Karpas-422 (cell line): ENCODE measurements around the gene IL18. TPM values are rescaled to one million over a fixed set of nuclear protein-coding genes. Genes with fewer than 3 reads are reported as not detected.
"Not testable (repeated sequence)": the region's sequence is repeated elsewhere in the genome, so short reads cannot be mapped to it uniquely, and the experiment has no call there.

ENCODE experiments used
- DNase-seq: peaks from one replicate; pipeline ENCODE4 v3.0.0-alpha.2; 2015
- H2AFZ ChIP-seq: fragments of 200-600 bp; sonication (generic); 2 replicates; pipeline ENCODE4 v1.6.1; 2014; ENCODE audit warnings: antibody characterized with exemption, low read length, mixed read lengths
- H3K27ac ChIP-seq: fragments of 200-600 bp; sonication (generic); 2 replicates; pipeline ENCODE4 v1.5.1; 2014; ENCODE audit warnings: mild to moderate bottlenecking, low read length, moderate library complexity
- H3K27me3 ChIP-seq: fragments of 200-600 bp; sonication (generic); 2 replicates; pipeline ENCODE4 v1.6.1; 2014; ENCODE audit warnings: low read length, mixed read lengths
- H3K36me3 ChIP-seq: fragments of 200-600 bp; sonication (generic); 2 replicates; pipeline ENCODE4 v1.6.1; 2014; ENCODE audit warnings: low read length, mixed read lengths; ENCODE audit not compliant: insufficient read depth
- H3K4me1 ChIP-seq: fragments of 200-600 bp; sonication (generic); 2 replicates; pipeline ENCODE4 v1.6.1; 2014; ENCODE audit warnings: mild to moderate bottlenecking, low read length, mixed read lengths
- H3K4me2 ChIP-seq: fragments of 200-600 bp; sonication (generic); 2 replicates; pipeline ENCODE4 v1.6.1; 2014; ENCODE audit warnings: low read length, low read depth, mild to moderate bottlenecking; ENCODE audit not compliant: poor library complexity, severe bottlenecking
- H3K4me3 ChIP-seq: fragments of 200-600 bp; sonication (generic); 2 replicates; pipeline ENCODE4 v1.5.1; 2014; ENCODE audit warnings: mild to moderate bottlenecking, antibody characterized with exemption, low read length, mixed read lengths
- H3K79me2 ChIP-seq: fragments of 200-600 bp; sonication (generic); 2 replicates; pipeline ENCODE4 v1.6.1; 2014; ENCODE audit warnings: mild to moderate bottlenecking, low read length, mixed read lengths
- H3K9ac ChIP-seq: fragments of 200-600 bp; sonication (generic); 2 replicates; pipeline ENCODE4 v1.6.0; 2014; ENCODE audit warnings: low read length
- H3K9me2 ChIP-seq: fragments of 200-600 bp; sonication (generic), shearing (Covaris generic); replicated peaks from 2 replicates; pipeline ENCODE4 v1.6.0; 2014; ENCODE audit warnings: mild to moderate bottlenecking, low read length, moderate library complexity; ENCODE audit not compliant: insufficient read depth
- H3K9me3 ChIP-seq: fragments of 300-700, 200-600 bp; sonication (generic); 2 replicates; pipeline ENCODE4 v1.6.1; 2014; ENCODE audit warnings: low read length, mixed read lengths
- H4K20me1 ChIP-seq: fragments of 200-600 bp; sonication (generic); 2 replicates; pipeline ENCODE4 v1.6.1; 2014; ENCODE audit warnings: mild to moderate bottlenecking, antibody characterized with exemption, low read length, low read depth; ENCODE audit not compliant: insufficient read depth
- total RNA-seq: library from RNA; depleted of rRNA; stranded (reverse); fragments of >200 nt; shearing (Covaris generic); gene quantifications from 2 replicates; pipeline ENCODE4 v1.2.3, GENCODE V29; 2014; ENCODE audit warnings: low replicate concordance

IL18 gene
- total RNA-seq, 1 experiment from 2014 or later, result not detected

GRCh38 chr11:112196519-112197087 is 32.7 kb upstream of the IL18 start:
- no peaks in the 10 kb centered on the region for H3K36me3 ChIP-seq
- DNase-seq, result no peak
- no peaks in the 10 kb centered on the region for H3K9me2 ChIP-seq
- no peaks in the 10 kb centered on the region for H3K4me1 ChIP-seq
- no peaks in the 10 kb centered on the region for H3K27me3 ChIP-seq
- H3K9me3 ChIP-seq, result no peaks in the 10 kb centered on the region
- no peak overlapping the region for H3K4me2 ChIP-seq
- no peak overlapping the region for H3K9ac ChIP-seq
- no peaks in the 10 kb centered on the region for H3K79me2 ChIP-seq
- no peak overlapping the region for H2AFZ ChIP-seq
- no peak overlapping the region for H3K27ac ChIP-seq
- H3K4me3 ChIP-seq, result no peak overlapping the region
- no peaks in the 10 kb centered on the region for H4K20me1 ChIP-seq

- H3K27me3 ChIP-seq, result no peaks in the 10 kb centered on the region
Measured at GRCh38 chr11:112195951-112196351, 32.1 kb upstream of the IL18 start.

GRCh38 chr11:112195113-112195512 is 31.2 kb upstream of the IL18 start:
- H3K4me2 ChIP-seq, DNase-seq, H3K9ac ChIP-seq, H3K9me2 ChIP-seq, H2AFZ ChIP-seq, H3K4me1 ChIP-seq, H3K4me3 ChIP-seq, H3K27me3 ChIP-seq, H3K36me3 ChIP-seq, H4K20me1 ChIP-seq, H3K9me3 ChIP-seq, H3K27ac ChIP-seq, H3K79me2 ChIP-seq: not testable (repeated sequence)

More at GRCh38 chr11:112195951-112196351, 32.1 kb upstream of the IL18 start:
- Histone ChIP-seq H3K9me3 (no peaks in the 10 kb centered on the region), H3K27ac (no peak overlapping the region), H3K4me3 (no peak overlapping the region), H2AFZ (no peak overlapping the region), H4K20me1 (no peaks in the 10 kb centered on the region), H3K79me2 (no peaks in the 10 kb centered on the region), H3K36me3 (no peaks in the 10 kb centered on the region), H3K4me2 (no peak overlapping the region), H3K9me2 (no peaks in the 10 kb centered on the region), H3K9ac (no peak overlapping the region), H3K4me1 (no peaks in the 10 kb centered on the region)
- DNase-seq, result no peak

GRCh38 chr11:112186304-112186703 is 22.4 kb upstream of the IL18 start:
- Histone ChIP-seq H3K4me1 (no peaks in the 10 kb centered on the region), H3K9me2 (no peaks in the 10 kb centered on the region), H4K20me1 (no peaks in the 10 kb centered on the region), H3K79me2 (no peaks in the 10 kb centered on the region), H3K9me3 (no peaks in the 10 kb centered on the region), H3K9ac (no peak overlapping the region), H3K27ac (no peak overlapping the region), H3K4me3 (no peak overlapping the region), H3K36me3 (no peaks in the 10 kb centered on the region), H3K4me2 (no peak overlapping the region), H3K27me3 (no peaks in the 10 kb centered on the region), H2AFZ (no peak overlapping the region)
- no peak for DNase-seq

GRCh38 chr11:112185883-112186282 is 22.0 kb upstream of the IL18 start:
- no peaks in the 10 kb centered on the region for H3K79me2 ChIP-seq
- H3K4me1 ChIP-seq, result no peaks in the 10 kb centered on the region
- H3K27ac ChIP-seq, result no peak overlapping the region
- H3K27me3 ChIP-seq, result no peaks in the 10 kb centered on the region
- no peak overlapping the region for H3K4me3 ChIP-seq
- H3K36me3 ChIP-seq, result no peaks in the 10 kb centered on the region
- no peak for DNase-seq
- H3K9me3 ChIP-seq, result no peaks in the 10 kb centered on the region
- no peaks in the 10 kb centered on the region for H3K9me2 ChIP-seq
- H2AFZ ChIP-seq, result no peak overlapping the region
- H3K9ac ChIP-seq, result no peak overlapping the region
- no peaks in the 10 kb centered on the region for H4K20me1 ChIP-seq
- H3K4me2 ChIP-seq, result no peak overlapping the region

GRCh38 chr11:112182867-112183266 is 19.0 kb upstream of the IL18 start:
- H3K9me2 ChIP-seq, result no peaks in the 10 kb centered on the region
- no peak for DNase-seq
- no peak overlapping the region for H2AFZ ChIP-seq
- no peak overlapping the region for H3K4me2 ChIP-seq
- no peak overlapping the region for H3K4me3 ChIP-seq
- H4K20me1 ChIP-seq, result no peaks in the 10 kb centered on the region
- no peak overlapping the region for H3K27ac ChIP-seq
- H3K9me3 ChIP-seq, result no peaks in the 10 kb centered on the region
- no peaks in the 10 kb centered on the region for H3K79me2 ChIP-seq
- H3K27me3 ChIP-seq, result no peaks in the 10 kb centered on the region
- H3K4me1 ChIP-seq, result no peaks in the 10 kb centered on the region
- H3K9ac ChIP-seq, result no peak overlapping the region
- H3K36me3 ChIP-seq, result no peaks in the 10 kb centered on the region

GRCh38 chr11:112179601-112180000 is 15.7 kb upstream of the IL18 start:
- H4K20me1 ChIP-seq, result no peaks in the 10 kb centered on the region
- no peak for DNase-seq
- H3K4me2 ChIP-seq, result no peak overlapping the region
- no peaks in the 10 kb centered on the region for H3K36me3 ChIP-seq
- no peaks in the 10 kb centered on the region for H3K79me2 ChIP-seq
- H3K4me3 ChIP-seq, result no peak overlapping the region
- no peaks in the 10 kb centered on the region for H3K9me2 ChIP-seq
- no peaks in the 10 kb centered on the region for H3K9me3 ChIP-seq
- no peaks in the 10 kb centered on the region for H3K27me3 ChIP-seq
- H3K27ac ChIP-seq, result no peak overlapping the region
- H2AFZ ChIP-seq, result no peak overlapping the region
- peaks cover 4% of the 10 kb centered on the region; the same call in 1 of the 2 replicates for H3K4me1 ChIP-seq
- H3K9ac ChIP-seq, result no peak overlapping the region

- peaks cover 4% of the 10 kb centered on the region; the same call in 1 of the 2 replicates for H3K4me1 ChIP-seq
- H3K36me3 ChIP-seq, result no peaks in the 10 kb centered on the region
- no peaks in the 10 kb centered on the region for H3K27me3 ChIP-seq
- H3K9me3 ChIP-seq, result no peaks in the 10 kb centered on the region
- no peak for DNase-seq
- no peak overlapping the region for H2AFZ ChIP-seq
- H3K4me2 ChIP-seq, result no peak overlapping the region
- H3K4me3 ChIP-seq, result no peak overlapping the region
- no peak overlapping the region for H3K9ac ChIP-seq
- H3K9me2 ChIP-seq, result no peaks in the 10 kb centered on the region
- H4K20me1 ChIP-seq, result no peaks in the 10 kb centered on the region
- no peak overlapping the region for H3K27ac ChIP-seq
- no peaks in the 10 kb centered on the region for H3K79me2 ChIP-seq
Measured at GRCh38 chr11:112178936-112179335, 15.0 kb upstream of the IL18 start.

GRCh38 chr11:112178428-112178827 is 14.5 kb upstream of the IL18 start:
- Histone ChIP-seq H3K79me2 (no peaks in the 10 kb centered on the region), H3K36me3 (no peaks in the 10 kb centered on the region), H3K27me3 (no peaks in the 10 kb centered on the region), H3K9ac (no peak overlapping the region), H3K27ac (no peak overlapping the region), H4K20me1 (no peaks in the 10 kb centered on the region), H3K4me3 (no peak overlapping the region), H3K9me3 (no peaks in the 10 kb centered on the region), H2AFZ (no peak overlapping the region), H3K9me2 (no peaks in the 10 kb centered on the region), H3K4me1 (peaks cover 4% of the 10 kb centered on the region; the same call in 1 of the 2 replicates), H3K4me2 (no peak overlapping the region)
- no peak for DNase-seq
